Lung microvascular endothelial cell (primary cell): ENCODE data around the gene MBP. TPM values are rescaled to one million over a fixed set of nuclear protein-coding genes. Genes with fewer than 3 reads are reported as not detected.
A peak's percentile ranks its signal among the peaks of the same experiment; 100 is the strongest.

ENCODE experiments used
- DNase-seq, 2 donors: peaks; one replicate each; pipeline versions ENCODE4 v3.0.0 to v3.0.0-alpha.2; 2010; ENCODE audit warnings: low read depth in 2 of 2
- total RNA-seq: library from RNA; depleted of rRNA; stranded (reverse); fragments of >200 nt; gene quantifications from 2 replicates; pipeline ENCODE4 v1.2.1, GENCODE V29; 2014

The MBP gene
- 3.5 and 6.9 TPM in 2 replicates for total RNA-seq

DNA sequence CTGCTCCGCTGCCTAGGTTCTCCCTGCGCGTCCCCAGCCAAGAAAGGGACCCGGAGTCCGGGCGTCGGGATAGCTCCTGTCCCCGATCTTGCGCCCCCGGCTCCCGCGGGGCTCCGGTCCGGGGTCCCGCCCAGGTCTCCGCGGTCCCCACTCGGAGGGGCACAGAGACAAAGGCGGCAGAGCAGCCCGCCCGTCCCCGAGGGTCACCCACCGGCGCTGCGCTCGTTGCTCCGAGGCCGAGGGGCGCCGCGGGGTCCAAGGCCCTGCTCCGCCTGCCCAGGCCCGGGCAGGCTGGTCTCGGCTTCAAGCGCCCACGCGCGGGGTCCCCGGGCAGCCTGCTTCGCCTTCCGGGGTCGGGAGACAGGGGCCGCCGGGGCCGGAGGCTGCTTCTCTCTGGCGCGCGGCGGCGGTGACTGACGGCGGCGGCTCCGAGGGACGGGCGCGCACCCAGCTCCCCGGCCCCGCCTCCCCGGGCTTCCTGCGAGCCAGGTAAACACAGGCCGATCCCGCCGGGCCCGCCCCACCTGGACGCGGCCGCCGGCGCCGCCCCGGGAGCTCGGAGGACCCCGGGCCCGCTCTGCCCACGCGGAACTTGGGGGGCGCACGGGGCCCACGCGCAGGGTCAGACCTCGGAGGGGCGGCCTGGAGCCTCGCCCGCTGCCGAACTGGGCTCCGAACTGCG, at the start of gene MBP:
Gene MBP, minus strand, starts transcription at position 415 of the 682 bp plus-strand sequence. CDS start 27,522 bp downstream, outside the sequence.
- peak in 1 of 2 donors; percentile 33 for DNase-seq

DNA sequence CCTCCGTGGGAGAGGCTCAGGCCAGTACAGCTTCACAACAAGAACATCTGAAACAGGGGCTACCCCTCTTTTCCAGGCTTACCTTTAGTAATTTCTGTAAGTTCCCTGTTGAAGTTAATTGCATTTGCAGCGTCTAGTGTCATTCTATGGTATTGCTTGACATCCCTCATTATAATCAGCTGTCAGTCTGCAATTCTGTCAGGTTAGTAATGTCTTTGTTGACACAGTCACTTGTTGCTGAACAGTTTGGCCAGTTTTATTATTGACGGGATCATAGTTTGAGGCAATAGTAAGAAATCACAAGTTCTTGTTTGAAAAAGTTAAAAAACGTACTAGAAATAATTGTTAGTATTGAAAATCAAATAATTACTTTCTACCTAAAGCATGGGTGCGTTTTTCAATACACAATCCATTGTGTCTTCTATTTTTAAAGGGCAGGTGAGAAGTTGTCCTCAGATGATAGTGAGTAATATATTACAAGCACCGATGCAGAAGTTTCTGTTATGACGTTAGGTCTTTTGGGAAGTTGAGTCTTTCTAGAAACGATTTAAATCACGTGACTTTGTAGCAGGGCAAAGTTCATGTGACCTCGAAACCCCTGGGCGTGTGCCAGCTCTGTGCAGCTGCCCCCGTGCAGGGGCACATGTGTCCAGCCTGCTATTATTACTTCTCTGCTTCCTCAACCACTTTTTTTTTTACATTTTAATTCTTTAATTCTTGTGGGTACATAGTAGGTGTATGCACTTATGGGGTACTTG, 49.5 kb upstream of the MBP start:
- no peak for DNase-seq

- no peak for DNase-seq
Measured at GRCh38 chr18:77178559-77178958, 46.0 kb upstream of the MBP start.

DNA sequence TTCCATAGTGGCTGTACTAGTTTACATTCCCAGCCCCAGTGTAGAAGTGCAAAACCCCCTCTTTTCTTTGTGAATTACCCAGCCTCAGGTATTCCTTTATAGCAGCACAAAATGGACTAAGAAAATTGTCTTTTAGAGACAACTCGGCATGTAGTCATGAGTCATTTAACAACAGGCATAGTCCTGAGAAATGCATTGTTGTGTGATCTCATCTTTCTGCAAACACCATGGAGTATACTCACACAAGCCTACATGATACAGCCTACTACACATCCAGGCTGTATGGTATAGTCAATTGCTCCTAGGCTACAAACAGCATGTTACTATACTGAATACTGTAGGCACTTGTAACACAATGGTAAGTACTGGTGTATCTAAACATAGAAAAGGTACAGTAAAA, 44.4 kb upstream of the MBP start:
- peak in 1 of 2 donors; percentile 7 for DNase-seq

DNA sequence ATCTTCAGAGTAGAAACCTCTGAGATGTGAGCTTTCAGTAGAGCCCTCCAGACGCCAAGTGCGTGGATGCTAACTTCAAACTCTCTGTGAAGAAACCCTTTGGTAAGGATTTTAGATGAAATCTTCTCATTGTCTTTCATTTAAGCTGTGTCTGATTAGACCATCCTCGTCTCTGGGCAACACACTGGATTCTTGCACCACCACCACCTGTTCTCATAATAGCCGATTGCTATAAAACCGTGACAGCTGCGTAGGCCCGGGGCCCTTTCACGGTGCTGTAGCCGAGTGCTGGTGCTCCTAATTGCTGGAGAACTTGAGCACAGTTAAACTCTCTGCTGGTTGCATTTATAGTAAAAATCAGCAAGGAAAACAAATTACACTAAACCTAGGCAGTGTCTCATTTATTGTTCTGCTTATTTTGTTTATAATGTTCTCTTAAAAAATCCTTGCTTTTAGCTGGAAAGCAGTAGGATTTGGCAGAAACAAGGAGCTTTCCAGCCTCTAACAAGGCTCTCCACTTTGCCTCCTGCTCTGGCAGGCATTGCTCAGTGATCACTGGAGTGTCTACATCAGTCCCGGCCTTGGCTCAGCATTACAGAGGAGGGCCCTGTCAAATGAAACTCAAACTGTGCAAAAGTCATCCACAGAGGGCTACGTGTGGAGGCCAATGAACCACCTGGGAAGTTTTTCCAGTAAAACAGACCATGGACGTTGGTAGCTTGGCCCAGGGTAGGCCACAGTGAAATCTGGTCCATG, 40.9 kb upstream of the MBP start:
- DNase-seq, result no peak

DNA sequence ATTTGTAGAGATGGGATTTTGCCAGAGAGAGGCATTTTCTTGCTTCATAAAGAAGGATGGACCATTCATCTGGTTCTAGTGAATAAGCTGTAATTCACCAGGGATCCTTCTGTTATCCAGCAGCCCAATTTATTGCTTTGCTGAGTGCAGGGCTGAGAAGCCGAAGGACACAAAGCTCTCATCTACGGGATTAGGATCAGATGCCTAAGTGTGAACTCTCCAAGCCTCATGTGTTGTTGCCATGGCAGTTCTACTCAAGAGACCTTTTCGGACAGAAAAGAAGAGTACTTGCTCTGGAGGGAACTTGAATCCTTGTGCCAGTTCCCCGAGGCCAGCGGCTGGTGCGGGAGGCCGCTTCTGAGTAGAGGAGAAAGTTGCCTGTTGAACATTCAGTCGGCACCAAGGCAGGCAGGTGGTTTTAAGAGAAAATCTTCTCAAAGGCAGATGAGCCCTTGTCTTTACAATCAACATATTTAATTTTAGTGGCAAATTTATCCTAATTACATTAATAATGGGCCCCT, 38.4 kb upstream of the MBP start:
- DNase-seq, result no peak

DNA sequence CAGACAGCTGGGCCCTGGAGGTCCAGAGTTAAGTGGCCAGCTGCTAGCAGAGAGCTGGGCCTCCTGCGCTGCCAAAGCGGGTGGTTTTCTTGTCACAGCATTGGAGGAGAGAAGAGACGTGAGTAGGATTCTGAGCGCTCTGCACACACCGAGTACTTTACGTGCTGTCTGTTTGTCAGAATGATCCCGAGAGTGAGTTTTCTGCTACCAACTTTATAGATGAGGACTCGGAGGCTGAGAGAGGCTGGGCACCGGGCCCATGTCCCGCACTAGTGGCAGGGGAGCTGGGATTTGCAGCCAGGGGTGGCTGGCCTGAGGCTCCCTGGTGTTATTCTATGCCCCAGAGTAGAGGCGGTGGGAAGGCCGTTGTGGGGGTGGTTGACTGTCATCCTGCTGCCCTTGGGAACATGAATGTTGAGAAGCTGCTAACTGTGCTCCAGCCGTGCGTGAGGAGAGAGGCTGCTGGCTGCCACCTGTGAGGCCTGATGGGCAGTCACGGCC, 36.3 kb upstream of the MBP start:
- DNase-seq, result no peak

DNA sequence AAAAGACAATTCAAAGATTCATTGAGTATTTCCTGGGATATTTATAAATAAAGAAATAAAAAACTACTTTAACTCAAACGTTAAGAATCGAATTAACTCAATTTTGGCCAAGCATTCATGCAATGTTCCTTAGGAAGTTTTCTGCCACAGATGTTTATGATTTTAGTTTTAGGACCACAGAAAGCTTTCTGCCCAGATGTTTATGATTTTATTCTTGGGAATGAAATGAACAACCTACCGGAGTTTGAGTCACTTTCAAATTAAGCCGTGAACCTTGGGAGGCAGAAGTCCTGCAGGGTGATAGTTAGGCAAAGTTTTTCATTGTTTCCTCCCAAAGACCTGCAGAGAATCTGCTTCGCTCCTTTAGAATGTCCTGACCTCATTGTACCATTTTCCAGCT, 34.7 kb upstream of the MBP start:
- no peak for DNase-seq

DNA sequence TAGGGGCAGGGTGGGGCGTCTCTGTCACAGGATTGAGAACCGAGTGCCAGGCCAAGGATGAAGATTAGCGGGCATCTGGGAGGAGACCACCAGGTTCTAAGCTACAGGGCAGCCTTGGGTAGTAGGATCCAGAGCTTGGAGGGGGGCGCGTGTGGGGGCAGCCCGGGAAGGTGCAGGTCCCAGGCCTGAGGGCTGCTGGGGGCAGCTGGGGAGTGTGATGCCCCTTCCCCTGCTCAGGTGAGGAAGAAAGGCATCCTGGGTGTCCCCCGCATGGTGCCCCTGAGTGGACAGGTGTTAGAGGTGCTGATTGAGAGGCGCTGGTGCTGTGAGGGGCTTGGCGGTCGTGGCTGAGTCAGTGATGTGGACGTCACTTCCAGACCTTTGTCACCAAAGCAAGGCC, 33.9 kb upstream of the MBP start:
- DNase-seq, result no peak

DNA sequence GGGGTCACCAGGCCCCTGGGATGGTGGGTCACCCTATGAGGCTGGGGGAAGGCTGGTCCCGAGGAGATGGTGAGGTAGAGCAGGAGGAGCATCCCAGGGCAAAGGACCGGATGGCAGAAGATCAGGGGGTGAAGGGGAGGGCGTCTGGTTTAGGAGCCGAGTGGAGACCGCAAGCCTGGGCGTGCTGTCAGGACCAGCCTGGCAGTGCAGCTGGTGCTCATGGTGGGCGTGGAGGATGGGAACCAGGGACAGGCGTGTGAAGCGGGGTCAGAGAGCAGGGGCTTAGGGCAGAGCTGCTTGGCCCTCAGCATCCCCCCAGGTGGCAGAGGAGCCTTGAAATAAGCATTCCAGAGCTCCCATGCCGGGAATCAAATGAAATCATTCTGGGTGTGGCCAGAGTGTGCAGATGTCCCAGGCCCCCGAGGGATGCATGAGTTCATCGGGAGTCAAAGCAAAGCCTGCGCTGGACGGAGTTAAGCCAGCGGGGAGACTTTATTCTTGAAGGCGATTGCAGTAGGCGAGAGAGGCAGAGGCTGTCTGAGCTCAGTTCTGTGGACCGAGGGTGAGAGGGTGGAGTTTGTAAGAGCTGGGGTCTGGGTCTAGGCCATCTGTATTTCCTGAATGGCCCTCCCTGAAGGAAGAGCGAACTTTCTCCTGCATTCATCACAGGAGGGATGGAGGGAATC, 33.1 kb upstream of the MBP start:
- DNase-seq, result no peak

GRCh38 chr18:77164763-77165485, 32.3 kb upstream of the MBP start:
- no peak for DNase-seq

- DNase-seq, result no peak
Measured at GRCh38 chr18:77164026-77164425, 31.4 kb upstream of the MBP start.

DNA sequence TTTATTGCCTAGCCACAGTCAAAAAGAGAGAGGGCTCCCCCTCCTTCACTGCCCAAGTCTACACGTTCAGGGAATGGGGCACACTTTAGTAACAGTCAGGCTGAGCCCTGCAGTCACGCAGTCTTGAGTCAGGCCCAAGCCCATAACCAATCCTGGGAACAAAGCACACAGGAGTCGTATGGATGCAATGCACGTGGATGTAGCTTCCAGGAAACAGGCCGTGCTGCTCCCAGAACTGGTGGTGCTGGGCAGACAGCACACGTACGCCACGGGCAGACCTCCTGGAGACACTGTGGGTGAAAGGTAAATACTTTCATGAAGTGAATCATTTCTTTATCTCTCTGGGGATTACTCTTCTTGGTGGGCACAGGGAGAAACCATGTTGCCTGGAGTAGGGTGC, 30.0 kb upstream of the MBP start:
- DNase-seq, result no peak

- DNase-seq, result no peak
Measured at GRCh38 chr18:77161961-77162360, 29.4 kb upstream of the MBP start.

- no peak for DNase-seq
Measured at GRCh38 chr18:77161383-77161782, 28.8 kb upstream of the MBP start.

DNA sequence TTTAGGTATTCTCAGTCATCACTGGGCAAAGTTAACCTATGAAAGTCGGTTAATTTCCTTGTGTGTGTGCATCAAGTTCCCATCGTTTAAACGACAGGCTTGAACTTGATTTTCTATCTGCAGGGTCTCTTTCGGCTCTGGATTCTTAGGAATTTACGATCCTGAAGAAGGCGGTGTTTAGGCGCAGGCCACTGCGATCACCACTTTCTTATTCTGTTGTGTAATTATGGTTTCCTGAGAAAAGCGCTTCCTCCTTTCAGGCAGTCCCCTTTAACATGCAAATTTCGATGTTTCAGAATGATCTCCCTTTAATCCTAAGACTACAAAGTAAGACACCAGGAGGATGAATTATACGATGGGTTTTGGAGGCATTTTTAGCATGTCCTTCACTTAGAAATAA, 27.9 kb upstream of the MBP start:
- no peak for DNase-seq

- DNase-seq, result no peak
Measured at GRCh38 chr18:77157312-77157711, 24.7 kb upstream of the MBP start.

GRCh38 chr18:77155031-77155430, 22.4 kb upstream of the MBP start:
- no peak for DNase-seq

GRCh38 chr18:77153404-77153803, 20.8 kb upstream of the MBP start:
- DNase-seq, result no peak

DNA sequence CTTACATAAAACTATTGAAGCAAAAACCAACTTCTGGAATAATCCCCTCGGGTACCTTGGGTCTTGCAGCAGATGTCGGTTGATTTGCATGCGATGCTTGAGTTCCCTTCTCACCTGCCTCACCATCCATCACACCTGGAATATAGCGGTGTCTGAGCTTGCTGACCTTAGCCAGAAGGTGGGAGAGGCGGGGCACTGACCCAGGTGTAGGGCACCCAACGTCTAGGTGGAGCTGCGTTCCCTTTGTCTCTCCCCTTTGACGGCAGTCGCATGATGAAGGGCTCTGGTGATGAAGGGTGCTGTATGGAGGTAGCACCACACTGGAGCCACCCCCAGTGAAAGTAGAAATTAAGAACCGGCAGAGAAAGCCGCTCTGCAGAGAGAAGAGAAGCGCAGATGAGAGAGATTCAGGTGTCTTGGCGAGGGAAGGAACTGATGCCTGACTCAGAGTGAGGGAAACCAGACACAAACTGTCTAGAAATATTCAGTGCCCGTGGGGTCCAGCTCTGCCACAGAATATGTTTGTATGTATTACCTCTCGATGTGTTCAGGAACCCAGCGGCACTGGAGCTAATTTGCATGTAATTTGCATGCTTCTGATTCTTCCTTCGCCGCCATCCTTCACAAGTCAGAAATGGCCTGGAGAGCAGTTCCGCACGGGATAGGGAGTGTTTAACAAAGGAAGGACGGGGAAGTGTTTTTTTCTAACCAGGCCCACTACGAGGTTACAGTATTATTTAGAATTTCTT, 19.4 kb upstream of the MBP start:
- no peak for DNase-seq
